ENCODE measurements around the gene PCNA.
"Not testable (repeated sequence)": the region's sequence is repeated elsewhere in the genome, so short reads cannot be mapped to it uniquely, and the experiment has no call there.

PCNA gene

DNA sequence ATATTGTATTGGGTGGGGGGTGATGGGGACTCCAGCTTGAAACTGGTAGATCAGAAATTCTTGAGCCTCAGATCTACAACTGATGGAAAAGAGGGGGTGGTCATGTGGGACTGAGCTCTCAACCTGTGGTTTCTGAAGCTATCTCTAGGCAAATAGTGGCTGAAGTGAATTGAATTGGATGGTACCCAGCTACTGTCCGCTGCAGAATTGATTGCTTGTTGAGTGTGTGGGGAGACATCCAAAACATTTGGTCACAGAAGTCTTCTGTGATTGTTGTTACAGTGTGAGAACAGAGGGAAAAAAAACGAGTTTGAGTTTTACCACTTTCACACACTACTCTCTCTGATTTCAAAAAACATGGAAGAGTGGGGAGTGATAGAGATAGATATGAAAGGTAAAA lies 21.9 kb upstream of the PCNA start:
- no peak for ATAC-seq

DNA sequence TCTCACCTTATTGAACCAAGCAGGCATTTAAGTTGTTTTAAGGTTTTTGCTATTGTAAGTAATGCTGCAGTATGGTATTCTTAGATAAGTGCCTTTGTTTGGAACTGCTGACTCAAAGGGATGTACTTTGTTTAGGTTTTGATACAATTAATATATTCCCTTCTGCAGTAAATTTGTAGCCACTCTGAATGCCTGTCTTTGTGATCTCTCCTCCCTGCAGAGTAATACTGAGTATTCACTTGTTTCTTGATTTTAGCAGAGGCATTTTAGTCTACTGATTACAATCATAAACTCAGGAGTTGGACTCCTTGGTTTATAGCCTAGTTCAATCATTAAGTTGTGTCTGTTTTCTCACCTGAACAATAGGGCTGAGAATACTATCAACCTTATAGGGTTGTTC lies 20.4 kb upstream of the PCNA start:
- no peak for ATAC-seq

DNA sequence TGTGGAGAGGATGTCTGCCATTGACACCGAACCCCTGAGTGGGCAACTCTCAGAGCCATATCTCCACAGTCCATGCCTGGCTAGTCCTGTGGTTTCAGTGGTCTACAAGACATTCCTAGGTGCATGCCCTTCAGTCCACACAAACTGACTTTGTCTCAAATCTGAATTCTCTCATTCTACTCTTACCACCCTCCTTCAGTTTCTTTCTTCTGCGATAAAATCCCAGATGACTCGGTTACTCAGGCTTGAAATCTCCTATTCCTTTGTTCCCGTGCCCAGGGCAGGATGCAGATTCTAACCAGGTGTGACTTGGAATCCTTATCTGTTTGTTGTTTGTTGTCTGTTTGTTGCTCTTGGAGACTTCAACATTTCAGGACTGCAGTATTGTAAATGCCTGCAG lies 16.3 kb upstream of the PCNA start:
- ATAC-seq: no peak

- ATAC-seq: no peak
These were observed 15.7 kb upstream of the PCNA start for GRCh38 chr20:5135363-5136012.

DNA sequence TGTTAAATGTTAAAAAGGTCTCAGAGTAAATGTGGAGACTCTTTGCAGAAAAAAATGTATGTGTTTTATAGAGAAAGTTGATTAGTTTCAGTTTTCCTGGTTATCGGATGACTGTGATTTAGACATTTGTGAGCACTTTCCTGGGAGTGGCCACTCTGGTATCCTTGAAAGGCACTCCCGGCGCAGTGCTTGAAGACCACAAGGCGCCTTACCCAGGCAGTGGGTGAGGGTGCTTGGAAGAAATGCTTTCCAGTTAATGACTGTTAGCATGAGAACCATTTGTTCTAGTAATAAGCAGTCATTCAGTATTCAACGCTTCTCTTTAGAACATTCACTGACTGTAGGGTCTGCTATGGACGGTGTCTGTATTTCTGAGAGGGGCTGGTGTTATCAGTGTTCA lies 14.2 kb upstream of the PCNA start:
- no peak for ATAC-seq

GRCh38 chr20:5131502-5131901 lies 11.7 kb upstream of the PCNA start:
- no peak for ATAC-seq

- ATAC-seq: no peak
These were observed 9.1 kb upstream of the PCNA start for GRCh38 chr20:5128886-5129285.

DNA sequence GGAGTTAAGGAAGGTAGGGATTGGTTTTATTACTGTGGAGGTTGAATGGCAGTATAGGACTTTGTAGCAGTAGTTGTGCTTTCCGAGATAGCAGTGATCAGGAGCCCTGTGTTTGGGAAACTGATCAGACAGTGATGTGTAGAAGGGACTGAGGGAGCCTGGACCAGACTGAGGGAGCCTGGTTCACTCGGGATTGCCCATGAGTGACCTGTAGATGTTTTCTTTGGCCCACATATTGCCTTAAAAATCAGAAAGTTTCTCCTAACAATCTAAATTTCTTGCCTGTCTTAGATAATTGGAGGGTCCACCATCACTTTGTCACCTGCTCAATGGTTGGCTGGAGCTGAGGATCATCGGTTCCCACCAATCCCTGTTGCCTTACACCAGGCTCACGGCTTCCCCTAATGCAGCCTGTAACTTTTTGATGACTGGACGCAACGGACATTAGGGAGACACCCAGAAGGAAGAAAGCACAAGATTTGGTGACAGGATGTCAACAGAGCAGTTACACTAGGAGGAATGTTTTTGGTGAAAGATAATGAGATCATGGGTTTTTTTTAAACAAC lies 8.2 kb upstream of the PCNA start:
- ATAC-seq: no peak

DNA sequence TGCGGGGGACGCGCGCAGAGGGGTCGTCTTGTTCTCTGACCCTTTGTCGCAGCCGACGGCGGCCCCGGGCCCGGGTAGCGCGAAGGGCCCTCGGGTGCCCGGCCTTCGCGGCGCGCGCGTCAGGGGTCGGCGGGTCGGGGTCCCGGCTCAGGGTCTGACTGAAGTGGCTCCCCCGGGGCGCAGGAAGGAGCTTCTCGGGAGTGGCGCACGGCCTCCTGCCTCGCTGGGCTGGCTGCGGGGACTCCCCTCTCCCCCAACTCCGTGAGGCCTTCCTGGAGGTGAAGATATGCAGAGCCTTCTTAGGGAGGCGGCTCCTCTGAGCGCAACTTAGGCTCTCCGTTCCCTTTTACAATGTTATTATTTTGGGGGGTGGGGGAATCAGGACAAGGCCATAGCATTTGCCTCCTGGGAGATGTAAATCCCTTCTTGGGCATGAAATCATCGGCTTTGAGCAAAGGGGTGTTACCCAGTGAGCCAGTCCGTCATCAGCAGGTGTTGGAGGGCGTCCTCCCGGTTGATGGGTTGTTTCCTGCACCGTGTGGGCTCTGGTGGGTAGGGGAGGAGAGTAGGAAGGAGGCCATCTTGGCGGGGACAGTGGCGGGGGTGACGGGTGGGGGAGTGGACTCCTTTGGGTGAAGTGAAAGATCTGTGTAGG lies 7.6 kb upstream of the PCNA start:
- peak; percentile 44 for ATAC-seq

DNA sequence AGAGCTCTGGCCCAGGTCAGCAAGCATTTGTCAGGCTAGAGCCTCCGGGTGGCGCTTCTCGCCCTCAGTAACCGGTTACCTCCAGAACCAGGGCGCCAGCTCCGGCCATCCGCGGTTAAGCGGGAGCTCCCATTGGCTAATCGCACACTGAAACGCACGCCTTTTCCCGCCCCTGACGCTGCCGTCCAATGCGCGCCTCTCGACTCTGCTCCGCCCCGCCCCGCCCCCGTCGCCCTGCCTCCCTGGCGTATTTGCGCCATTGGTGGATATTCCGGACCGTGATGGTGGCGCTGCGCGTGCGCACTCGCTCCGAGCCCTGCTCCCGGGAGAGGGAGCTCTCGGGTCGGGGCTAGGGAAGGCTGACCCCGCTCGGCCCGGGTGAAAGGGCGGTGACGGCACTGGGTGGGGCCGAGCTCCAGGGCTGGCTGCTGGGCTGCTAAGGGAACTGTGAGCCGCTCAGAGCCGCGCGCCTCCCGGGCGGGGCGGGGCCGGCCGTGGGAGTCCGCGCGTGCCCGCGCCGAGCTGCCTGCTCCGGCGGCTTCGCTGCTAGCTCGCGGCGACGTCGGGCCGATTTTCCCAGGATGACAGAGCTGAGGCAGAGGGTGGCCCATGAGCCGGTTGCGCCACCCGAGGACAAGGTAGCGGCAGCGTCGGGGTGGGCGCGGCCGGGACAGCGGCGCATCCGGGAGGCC lies 6.9 kb upstream of the PCNA start, which contains the start of gene CDS2:
TSS of gene CDS2 (plus strand) at position 497 of the 692 bp plus-strand sequence. CDS start at position 582, 85 bp downstream.
- ATAC-seq: peak; percentile 92 to 95

DNA sequence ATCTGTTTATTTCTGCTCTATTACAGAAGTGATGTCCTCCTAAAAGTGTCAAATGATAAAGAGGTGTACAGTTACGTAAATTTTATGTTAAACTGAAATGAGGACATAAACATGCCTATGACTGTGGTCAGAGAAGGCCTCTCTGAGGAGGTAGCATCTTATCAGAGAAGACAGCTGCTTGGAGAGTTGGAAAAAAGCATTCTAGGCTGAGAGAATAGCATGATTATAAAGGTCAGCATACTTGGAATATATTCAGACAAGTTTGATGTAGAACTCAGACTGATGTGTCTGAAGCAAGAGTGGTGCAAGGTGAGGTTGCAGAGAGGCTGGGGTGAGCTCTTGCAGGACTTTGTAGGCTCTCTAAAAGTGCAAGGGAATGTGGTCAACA lies 3.1 kb upstream of the PCNA start:
- no peak for ATAC-seq

GRCh38 chr20:5120185-5120476 lies 373 bp upstream of the PCNA start:
- no peak for ATAC-seq

DNA sequence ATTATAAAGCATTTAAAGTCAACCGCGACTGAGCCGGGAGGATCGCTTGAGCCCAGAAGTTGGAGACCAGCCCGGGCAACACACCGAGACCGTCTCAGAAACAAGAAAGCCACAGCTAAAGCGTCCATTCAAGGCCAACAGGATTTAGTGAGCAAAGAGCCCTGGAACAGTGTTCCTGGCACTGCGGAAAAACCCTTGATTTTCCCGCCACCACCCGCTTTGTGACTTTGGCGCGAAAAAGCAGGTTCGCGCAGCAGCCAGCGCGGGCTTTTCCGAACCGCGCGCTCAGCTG lies 669 bp downstream of the PCNA start:
- no peak for ATAC-seq

DNA sequence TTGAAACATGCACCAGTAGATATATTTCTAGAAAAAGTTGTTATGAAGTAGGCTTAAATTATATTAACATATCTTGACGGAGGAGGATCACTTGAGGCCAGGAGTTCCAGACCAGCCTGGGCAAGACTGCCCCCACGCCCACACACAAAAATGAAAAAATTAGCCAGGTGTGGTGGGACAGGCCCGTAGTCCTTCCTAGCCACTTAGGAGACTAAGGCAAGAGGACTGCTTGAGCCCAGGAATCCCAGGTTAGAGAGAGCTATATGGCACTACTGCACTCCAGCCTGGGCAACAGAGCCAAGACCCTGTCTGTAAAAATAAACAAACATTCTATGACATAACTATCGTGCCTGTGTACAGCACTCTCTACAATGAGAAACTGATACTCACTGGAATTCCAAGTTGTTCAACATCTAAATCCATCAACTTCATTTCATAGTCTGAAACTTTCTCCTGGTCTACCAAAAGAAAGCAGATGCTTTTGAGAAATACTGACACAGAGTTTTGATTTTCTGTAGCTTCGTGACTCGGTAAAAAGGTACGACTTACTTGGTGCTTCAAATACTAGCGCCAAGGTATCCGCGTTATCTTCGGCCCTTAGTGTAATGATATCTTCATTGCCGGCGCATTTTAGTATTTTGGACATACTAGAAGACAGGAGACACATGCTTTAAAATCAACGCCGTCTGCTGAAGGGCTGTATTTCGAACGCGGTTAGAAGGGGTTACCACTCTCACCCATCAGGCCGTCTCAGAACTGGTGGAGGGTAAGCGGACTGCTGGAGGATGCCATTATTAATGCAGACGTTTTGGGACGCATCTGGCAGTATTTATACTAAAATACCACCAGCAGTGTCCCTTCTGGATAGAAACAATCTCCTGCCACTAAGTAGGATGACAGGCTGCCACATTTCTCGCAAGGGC lies 1.3 kb downstream of the PCNA start:
- ATAC-seq: no peak

GRCh38 chr20:5116875-5117274 lies 2.9 kb downstream of the PCNA start:
- no peak for ATAC-seq

DNA sequence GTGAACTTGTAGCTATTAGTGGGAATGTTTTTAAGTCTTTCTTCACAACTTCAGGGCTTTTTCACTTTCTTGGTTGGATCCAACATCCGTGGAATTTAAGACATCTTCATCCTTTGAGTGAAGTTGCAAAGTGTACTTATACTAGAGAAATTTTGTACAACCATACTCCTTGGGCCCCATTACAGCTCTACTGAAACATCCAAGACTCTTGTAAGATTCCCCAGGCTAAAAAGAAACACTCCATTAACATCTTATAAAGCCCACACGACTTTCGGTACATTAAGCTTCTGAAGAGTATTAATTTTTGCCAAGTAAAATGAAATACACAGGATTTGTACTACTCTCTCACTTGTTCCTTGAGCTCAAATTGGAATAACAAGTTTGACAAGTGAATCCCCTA lies 5.4 kb downstream of the PCNA start:
- no peak for ATAC-seq

DNA sequence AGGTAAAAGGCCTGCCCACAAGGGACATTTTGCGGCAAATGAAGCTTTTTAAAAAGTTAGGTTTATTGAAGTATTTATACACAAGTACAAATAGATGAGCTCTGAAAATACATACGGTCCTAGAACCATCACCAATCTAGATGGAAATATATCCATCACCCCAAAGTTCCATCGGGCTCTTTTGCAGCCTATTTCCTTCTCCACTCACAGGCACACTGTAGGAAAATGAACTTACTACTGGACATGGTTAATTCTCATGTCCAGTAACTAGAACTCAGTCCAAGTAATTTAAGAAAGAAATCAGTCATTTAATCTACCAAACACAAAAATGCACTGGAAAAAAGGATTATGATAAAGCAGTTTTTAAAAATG lies 6.2 kb downstream of the PCNA start:
- ATAC-seq: no peak

DNA sequence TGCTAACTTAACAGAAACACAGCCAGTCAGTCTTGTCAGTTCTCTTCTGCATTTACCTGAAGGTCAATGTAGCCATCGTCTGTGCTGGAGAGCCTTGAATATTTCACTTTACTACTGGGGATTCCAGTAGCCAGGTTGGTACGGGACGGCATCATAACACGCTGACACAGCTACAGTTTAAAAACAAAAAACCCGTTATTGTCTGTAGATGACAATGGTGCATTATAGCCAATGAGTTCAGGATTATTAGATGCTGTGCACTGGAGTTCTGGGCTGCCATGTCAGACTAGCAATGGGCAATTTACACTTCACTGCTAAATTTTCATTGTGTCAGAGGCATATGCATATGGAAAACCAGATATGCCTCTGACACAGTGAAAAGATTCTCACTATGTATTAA lies 10.5 kb downstream of the PCNA start:
- no peak for ATAC-seq

DNA sequence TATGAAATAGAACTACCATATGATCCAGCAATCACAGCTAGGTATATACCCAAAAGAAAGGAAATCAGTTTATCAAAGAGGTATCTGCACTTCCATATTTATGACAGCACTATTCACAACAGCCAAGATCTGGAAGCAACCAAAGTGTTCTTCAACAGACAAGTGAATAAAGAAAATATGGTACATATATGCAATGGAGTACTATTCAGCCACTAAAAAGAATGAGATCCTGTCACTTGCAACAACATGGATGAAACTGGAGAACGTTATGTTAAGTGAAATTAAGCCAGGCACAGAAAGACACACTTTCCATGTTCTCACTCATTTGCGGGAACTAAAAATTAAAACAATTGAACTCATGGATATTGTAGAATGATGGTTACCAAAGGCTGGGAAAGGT lies 15.3 kb downstream of the PCNA start:
- ATAC-seq: no peak

DNA sequence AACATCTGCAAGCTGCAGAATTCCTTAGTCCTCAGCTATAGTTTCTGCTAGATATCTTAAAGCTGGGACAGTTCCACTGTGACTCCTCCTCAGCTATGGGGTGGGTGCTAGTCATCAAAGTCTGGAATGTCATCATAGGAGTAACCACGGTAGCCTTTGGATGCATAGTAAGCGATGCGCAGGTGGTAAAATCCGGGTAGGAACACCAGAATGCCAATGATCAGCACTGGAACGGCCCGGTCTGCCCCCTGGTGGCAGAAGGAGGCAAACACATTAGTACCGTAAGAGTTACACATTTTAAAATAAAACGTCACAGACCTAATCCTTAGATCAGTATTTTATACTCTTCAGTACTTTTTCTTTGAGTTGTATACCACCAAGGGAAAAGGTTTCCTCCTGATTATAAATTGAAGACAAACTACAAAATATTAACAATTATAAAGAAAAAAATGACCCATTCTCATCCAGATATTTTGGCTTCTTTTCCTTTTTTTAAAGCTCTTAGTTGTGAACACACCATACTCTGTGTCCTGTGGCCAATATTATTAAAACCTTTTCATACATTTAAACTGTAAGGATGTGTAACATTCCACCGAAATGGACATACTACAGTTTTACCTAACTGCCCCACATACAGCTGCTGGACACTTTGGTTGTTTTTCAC lies 18.9 kb downstream of the PCNA start:
- ATAC-seq: peak; percentile 41 to 73

DNA sequence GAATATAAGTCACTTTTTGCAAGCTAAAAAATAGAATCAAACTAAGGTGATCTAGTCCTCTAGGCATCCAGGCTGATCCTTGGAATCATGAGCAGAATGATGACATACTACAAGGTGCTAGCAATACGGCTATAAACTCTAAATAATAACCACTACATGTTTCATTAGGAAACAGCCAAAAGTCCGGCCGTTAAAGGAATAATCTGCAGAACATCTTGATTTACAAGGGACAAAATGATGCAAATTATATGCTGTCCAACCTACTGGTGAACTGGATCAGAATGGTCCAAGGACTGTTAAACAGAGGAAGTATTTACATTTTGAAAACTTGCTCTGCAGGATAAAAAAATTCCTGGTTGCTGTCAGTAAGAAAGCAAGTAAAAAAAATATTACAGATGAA lies 19.8 kb downstream of the PCNA start:
- ATAC-seq: not testable (repeated sequence)

DNA sequence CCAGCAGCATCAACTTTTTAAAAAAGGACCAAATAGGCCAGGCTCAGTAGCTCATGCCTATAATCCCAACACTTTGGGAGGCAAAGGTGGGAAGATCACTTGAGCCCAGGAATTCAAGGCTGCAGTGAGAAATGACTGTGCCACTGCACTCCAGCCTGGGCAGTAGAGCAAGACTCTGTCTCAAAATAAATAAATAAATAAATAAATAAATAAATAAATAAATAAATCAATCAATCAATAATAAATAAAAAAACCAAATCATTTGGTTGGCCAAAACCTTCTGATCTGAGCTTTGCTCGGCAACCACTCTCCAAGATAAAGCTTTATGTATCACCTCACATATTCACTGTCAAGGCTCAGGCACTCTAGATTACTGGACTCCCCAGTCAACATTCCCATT lies 20.7 kb downstream of the PCNA start:
- ATAC-seq: not testable (repeated sequence)

- no peak for ATAC-seq
These were observed 23.3 kb downstream of the PCNA start for GRCh38 chr20:5096463-5096862.
